ENCODE measurements around the gene TBC1D1.

Gene TBC1D1

GRCh38 chr4:38185406-38186144 is 294.7 kb downstream of the TBC1D1 start:
- H3K4me3 ChIP-seq (replicated peaks; ENCODE audit: low read depth, low read length): no peak overlapping the region
- no peak for TF ChIP-seq CTCF (IDR thresholded peaks at IDR 0.05; ENCODE audit: low read depth, low read length, missing control alignments)
- no peak for DNase-seq (ENCODE audit: extremely low read depth, low read depth)

- no peak for DNase-seq (ENCODE audit: extremely low read depth, low read depth)
- H3K4me3 ChIP-seq (replicated peaks; ENCODE audit: low read depth, low read length): no peak overlapping the region
- no peak for TF ChIP-seq CTCF (IDR thresholded peaks at IDR 0.05; ENCODE audit: low read depth, low read length, missing control alignments)
These were observed 297.3 kb downstream of the TBC1D1 start for GRCh38 chr4:38188136-38188535.

- no peak for TF ChIP-seq CTCF (IDR thresholded peaks at IDR 0.05; ENCODE audit: low read depth, low read length, missing control alignments)
- no peak overlapping the region for H3K4me3 ChIP-seq (replicated peaks; ENCODE audit: low read depth, low read length)
- no peak for DNase-seq (ENCODE audit: extremely low read depth, low read depth)
These were observed 297.8 kb downstream of the TBC1D1 start for GRCh38 chr4:38188631-38189101.
